ENCODE data around the gene KTI12. TPM values are rescaled to one million over a fixed set of nuclear protein-coding genes. Genes with fewer than 3 reads are reported as not detected.

The KTI12 gene, protein sequence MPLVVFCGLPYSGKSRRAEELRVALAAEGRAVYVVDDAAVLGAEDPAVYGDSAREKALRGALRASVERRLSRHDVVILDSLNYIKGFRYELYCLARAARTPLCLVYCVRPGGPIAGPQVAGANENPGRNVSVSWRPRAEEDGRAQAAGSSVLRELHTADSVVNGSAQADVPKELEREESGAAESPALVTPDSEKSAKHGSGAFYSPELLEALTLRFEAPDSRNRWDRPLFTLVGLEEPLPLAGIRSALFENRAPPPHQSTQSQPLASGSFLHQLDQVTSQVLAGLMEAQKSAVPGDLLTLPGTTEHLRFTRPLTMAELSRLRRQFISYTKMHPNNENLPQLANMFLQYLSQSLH
- 17.0 to 20.1 TPM (median 18.4 TPM) in 5 replicates for total RNA-seq (2022; extraction: Qiagen RNA extraction; ENCODE audit: low read depth)

DNA sequence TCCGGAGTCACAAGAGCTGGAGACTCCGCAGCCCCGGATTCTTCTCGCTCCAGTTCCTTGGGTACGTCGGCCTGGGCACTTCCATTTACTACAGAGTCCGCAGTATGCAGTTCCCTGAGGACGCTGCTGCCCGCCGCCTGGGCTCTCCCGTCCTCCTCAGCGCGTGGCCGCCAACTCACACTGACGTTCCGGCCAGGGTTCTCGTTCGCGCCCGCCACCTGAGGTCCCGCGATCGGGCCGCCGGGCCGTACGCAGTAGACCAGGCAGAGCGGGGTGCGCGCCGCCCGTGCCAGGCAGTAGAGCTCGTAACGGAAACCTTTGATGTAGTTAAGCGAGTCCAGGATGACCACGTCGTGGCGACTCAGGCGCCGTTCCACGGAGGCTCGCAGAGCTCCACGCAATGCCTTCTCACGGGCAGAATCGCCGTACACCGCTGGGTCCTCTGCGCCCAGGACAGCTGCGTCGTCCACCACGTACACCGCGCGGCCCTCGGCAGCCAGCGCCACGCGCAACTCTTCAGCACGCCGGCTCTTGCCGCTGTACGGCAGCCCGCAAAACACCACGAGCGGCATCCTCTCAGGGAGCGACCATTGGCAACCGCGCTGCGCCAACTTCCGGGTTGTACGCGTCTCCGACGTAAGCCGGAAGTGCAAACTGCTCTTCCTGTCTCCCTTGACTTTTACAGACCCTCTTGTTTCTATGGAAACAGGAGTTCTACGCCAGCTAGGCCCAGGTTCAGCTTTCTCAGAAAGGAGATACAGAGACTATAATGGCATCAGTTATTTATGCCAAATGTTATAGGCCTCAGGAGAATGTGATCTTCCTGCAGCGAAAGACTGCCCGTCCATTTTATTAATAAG is at the start of gene KTI12:
Gene KTI12 (minus strand): TSS at position 621 of the 860 bp plus-strand sequence. CDS start 49 bp downstream, at position 572.

DNA sequence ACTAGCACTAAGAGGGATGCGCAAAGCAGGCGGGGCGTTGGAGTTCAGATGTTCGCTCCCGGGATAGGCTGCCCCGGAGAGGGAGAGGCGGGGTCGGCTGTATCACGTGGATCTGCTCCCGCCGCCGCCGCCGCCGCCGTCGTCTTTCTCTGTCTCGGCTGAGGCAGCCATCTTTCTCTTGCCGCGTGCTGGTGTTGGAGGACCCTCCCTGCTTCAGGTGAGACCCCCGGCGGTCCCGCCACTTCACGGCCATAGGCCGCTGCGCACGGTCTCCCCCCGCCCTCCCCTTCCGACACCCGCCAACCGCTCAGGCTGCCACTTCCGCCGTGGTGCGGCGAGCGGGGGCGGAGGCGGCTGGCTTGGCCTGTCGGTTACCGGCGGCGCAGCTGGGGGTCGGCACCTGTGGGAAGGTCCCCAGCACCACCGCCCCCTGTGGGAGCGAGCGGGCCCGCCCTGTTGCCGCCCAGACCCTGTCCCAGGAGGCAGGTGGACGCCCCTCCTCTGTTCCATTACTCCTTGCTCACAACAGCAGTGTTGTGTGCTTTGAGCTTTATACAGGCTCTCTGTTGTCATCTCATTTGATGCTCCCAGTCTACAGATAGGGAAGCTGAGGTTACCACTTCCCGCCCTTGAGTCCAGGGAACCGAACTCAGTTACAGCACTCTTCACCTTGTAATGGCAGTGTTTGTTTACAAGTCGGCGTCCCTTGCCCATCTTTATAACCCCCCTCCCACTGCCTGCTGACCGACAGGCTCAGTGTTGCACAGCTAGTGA is 22.7 kb upstream of the KTI12 start, which contains the start of gene BTF3L4:
Gene BTF3L4 (plus strand): TSS at position 133 of the 774 bp plus-strand sequence. CDS start 3,553 bp downstream, outside the sequence.

DNA sequence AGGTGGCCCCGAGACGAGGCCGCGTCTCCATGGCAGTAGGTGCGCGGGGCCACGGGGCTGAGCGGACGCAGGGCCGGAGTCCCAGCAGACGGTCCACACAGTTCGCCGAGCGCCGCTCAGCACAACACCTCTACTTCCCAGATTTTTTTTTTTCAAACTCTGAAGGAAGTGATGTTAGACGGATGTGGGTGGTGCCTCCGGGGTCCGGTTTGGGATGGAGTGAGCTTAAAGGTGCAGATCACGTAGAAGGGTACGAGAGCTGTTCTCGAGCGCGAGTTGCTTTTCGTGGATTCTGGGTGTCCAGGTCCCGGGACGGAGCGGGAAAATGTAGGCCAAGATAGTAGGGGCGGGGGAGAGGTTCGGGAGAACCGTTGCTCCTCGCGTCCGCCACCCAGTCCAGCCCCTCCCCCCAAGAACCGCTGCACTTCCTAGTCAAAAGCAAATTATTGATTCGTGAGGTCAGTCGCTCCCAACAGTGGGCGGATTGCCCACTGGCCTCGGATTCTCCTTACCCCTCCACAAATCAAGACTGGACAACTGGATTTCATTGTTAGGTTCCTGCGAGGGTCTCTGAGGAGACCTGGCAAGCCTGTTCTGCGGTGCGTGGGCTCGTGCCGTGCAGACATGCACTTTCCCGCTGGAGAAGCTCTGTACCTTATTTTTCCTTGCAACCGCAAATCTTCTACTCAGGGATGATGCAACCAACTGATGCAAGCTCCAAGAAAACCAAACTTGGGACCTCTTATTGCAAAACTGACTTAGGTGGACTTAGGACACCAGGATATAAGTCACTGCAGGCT is 21.7 kb upstream of the KTI12 start, which contains the start of gene TXNDC12:
Gene TXNDC12 (minus strand): TSS at position 126 of the 800 bp plus-strand sequence. CDS start 95 bp downstream, at position 31.

DNA sequence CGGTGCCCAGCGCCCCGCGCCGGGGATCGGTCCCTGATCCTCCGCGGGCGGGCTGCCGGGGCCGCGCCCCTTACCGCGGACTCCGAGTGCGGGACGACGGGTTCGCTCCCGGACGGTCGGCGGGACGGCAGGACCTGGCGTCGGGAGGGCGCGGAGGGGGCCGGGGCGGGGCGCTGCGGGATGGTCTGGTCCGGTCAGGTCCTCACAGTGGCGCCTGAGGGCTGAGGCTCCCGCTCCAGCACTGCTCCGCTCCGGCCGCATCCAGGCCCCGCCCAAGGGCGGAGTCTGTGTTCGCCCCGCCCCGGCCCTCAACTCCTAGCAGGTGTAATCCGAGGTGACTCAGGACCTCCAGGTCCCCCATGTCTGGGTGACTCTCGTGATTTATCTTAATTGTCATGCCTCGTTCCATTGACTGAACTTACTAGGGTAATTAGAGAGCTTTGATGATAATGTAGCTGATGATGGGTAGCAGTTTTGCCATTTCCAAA is 43.1 kb downstream of the KTI12 start, which contains the start of gene RAB3B:
Gene RAB3B (minus strand): TSS at position 223 of the 488 bp plus-strand sequence. CDS start 13,583 bp downstream, outside the sequence.

Other genes with a start within 250 kb of the KTI12 start
- 69.6 to 87.4 TPM (median 82.0 TPM) in 5 replicates for gene NRDC, start 155.1 kb downstream of the KTI12 start, total RNA-seq (2022; extraction: Qiagen RNA extraction; ENCODE audit: low read depth)
- gene RAB3B, start 43.1 kb downstream of the KTI12 start, total RNA-seq (2022; extraction: Qiagen RNA extraction; ENCODE audit: low read depth), result 6.9 to 11.3 TPM (median 9.1 TPM) in 5 replicates
- 35.8 to 39.8 TPM (median 36.9 TPM) in 5 replicates for gene TXNDC12, start 21.4 kb upstream of the KTI12 start, total RNA-seq (2022; extraction: Qiagen RNA extraction; ENCODE audit: low read depth)
- gene BTF3L4, start 22.5 kb upstream of the KTI12 start, total RNA-seq (2022; extraction: Qiagen RNA extraction; ENCODE audit: low read depth), result 29.3 to 39.4 TPM (median 35.0 TPM) in 5 replicates
- gene ZFYVE9, start 108.3 kb upstream of the KTI12 start, total RNA-seq (2022; extraction: Qiagen RNA extraction; ENCODE audit: low read depth), result 7.1 to 9.2 TPM (median 8.2 TPM) in 5 replicates

Measured in A549 treated with DMSO at 1 μM for 4 hours (cell line).